Parathyroid adenoma (tissue), 2 donors: Measurements from ENCODE around the gene VSIR.

ENCODE experiments used
- H2AFZ ChIP-seq: fragments of 300-600 bp; sonication (generic); one replicate; pipeline ENCODE4 v1.7.0; 2017; ENCODE audit warnings: antibody characterized with exemption, mild to moderate bottlenecking
- H3K27ac ChIP-seq: fragments of 300-600 bp; sonication (generic); one replicate; pipeline ENCODE4 v1.7.0; 2017
- H3K27me3 ChIP-seq: fragments of 300-600 bp; sonication (generic); one replicate; pipeline ENCODE4 v1.7.0; 2017; ENCODE audit warnings: low read length; ENCODE audit not compliant: control insufficient read depth, insufficient read depth
- H3K36me3 ChIP-seq: fragments of 300-600 bp; sonication (generic); one replicate; pipeline ENCODE4 v1.7.0; 2017; ENCODE audit warnings: low read length; ENCODE audit not compliant: control insufficient read depth, insufficient read depth
- H3K4me1 ChIP-seq: fragments of 300-600 bp; sonication (generic); one replicate; pipeline ENCODE4 v1.7.0; 2017; ENCODE audit warnings: control low read depth
- H3K4me2 ChIP-seq: fragments of 300-600 bp; sonication (generic); one replicate; pipeline ENCODE4 v1.7.0; 2017; ENCODE audit warnings: low read length
- H3K4me3 ChIP-seq: fragments of 300-600 bp; sonication (generic); one replicate; pipeline ENCODE4 v1.7.0; 2017; ENCODE audit warnings: low read depth, low read length
- H3K79me2 ChIP-seq: fragments of 300-600 bp; sonication (generic); one replicate; pipeline ENCODE4 v1.7.0; 2017; ENCODE audit warnings: control low read depth
- H3K9ac ChIP-seq: fragments of 300-600 bp; sonication (generic); one replicate; pipeline ENCODE4 v1.7.0; 2017; ENCODE audit warnings: mild to moderate bottlenecking
- H3K9me3 ChIP-seq: fragments of 300-600 bp; sonication (generic); one replicate; pipeline ENCODE4 v1.7.0; 2017; ENCODE audit warnings: low read length; ENCODE audit not compliant: control insufficient read depth
- TF ChIP-seq, protein P1 (sequence below): fragments of 300-600 bp; sonication (generic); IDR thresholded peaks from one replicate; pipeline ENCODE4 v1.7.0; 2017; ENCODE audit warnings: antibody characterized with exemption, mild to moderate bottlenecking
- donor health status: primary hyperparathyroidism.

The VSIR gene

DNA sequence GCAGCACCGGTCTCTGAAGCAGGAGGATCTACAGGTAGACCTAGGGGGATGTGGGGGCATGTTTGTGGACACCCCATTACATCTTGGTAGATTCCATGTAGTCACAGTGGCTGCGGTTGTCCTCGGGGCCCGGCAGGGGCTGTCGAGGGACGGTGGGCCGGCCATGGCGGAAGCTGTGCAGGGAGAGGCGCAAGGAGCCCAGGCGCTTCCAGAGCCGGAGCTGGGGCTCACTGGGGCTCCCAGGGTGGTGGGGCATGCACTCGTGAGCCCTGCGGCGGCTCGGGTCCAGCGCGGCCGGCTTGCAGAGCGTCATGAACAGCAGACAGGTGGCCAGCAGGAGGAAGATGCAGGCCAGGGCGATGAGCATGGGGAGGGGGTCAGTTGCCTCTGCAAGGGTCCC is 57.5 kb downstream of the VSIR start:
- no peak overlapping the region for H2AFZ ChIP-seq
- no peaks in the 10 kb centered on the region for H3K79me2 ChIP-seq
- H3K27me3 ChIP-seq, result no peaks in the 10 kb centered on the region
- no peak overlapping the region for H3K4me3 ChIP-seq
- H3K4me1 ChIP-seq, result no peaks in the 10 kb centered on the region
- H3K27ac ChIP-seq, result no peak overlapping the region
- no peaks in the 10 kb centered on the region for H3K36me3 ChIP-seq
- H3K9me3 ChIP-seq, result no peaks in the 10 kb centered on the region
- no peak overlapping the region for H3K9ac ChIP-seq
- H3K4me2 ChIP-seq, result no peak overlapping the region
- TF ChIP-seq, protein P1, sequence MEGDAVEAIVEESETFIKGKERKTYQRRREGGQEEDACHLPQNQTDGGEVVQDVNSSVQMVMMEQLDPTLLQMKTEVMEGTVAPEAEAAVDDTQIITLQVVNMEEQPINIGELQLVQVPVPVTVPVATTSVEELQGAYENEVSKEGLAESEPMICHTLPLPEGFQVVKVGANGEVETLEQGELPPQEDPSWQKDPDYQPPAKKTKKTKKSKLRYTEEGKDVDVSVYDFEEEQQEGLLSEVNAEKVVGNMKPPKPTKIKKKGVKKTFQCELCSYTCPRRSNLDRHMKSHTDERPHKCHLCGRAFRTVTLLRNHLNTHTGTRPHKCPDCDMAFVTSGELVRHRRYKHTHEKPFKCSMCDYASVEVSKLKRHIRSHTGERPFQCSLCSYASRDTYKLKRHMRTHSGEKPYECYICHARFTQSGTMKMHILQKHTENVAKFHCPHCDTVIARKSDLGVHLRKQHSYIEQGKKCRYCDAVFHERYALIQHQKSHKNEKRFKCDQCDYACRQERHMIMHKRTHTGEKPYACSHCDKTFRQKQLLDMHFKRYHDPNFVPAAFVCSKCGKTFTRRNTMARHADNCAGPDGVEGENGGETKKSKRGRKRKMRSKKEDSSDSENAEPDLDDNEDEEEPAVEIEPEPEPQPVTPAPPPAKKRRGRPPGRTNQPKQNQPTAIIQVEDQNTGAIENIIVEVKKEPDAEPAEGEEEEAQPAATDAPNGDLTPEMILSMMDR, result no peak

DNA sequence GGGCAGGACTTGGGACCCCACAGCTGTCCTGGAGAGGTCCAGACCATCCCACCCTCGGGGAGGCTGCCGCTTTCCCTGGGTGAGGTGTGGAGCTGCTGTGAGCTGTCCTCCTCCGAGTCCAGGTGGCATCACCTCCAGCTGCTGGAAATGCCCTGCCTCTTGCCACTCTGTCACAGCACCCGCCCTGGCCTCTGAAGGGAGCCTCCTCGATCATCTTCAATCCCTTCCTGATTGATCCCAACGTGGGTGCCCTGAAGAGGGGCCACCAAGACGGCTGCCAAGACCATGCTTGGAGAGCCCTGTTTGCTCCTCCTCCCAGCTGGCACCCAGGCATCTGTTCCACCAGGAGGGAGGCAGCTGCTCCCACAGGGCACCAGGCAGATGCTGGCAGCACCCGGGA is 58.3 kb downstream of the VSIR start:
- H3K9ac ChIP-seq, result no peak overlapping the region
- TF ChIP-seq, protein P1, result no peak
- no peak overlapping the region for H3K4me3 ChIP-seq
- H3K79me2 ChIP-seq, result no peaks in the 10 kb centered on the region
- no peak overlapping the region for H2AFZ ChIP-seq
- no peaks in the 10 kb centered on the region for H3K9me3 ChIP-seq
- no peaks in the 10 kb centered on the region for H3K4me1 ChIP-seq
- no peaks in the 10 kb centered on the region for H3K36me3 ChIP-seq
- H3K4me2 ChIP-seq, result no peak overlapping the region
- H3K27me3 ChIP-seq, result no peaks in the 10 kb centered on the region
- no peak overlapping the region for H3K27ac ChIP-seq

DNA sequence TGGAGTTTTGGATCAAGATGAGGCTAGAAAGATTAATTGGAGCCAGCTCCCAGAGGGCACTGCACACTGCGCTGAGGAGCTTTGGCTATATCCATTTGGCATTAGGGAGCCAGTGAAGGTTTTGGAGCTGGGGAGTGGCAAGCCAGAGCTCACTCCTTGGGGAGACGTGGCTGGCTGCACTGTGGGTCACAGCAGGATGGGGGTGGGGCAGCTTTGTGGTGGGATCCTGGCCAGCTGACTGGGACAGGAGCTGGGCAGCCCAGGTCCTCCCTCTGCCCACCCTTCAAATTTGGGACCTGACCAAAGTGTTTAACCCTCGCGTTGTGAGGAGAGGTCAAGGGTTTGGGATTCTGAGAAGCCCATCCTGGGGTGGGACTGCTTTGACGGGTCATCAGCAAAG is 58.7 kb downstream of the VSIR start:
- Histone ChIP-seq H3K36me3 (no peaks in the 10 kb centered on the region), H3K79me2 (no peaks in the 10 kb centered on the region), H3K4me2 (no peak overlapping the region), H3K27me3 (no peaks in the 10 kb centered on the region), H3K4me1 (no peaks in the 10 kb centered on the region), H3K9me3 (no peaks in the 10 kb centered on the region), H3K4me3 (no peak overlapping the region), H2AFZ (no peak overlapping the region), H3K9ac (no peak overlapping the region), H3K27ac (peak overlapping the region; percentile 57)
- TF ChIP-seq, protein P1, result no peak

DNA sequence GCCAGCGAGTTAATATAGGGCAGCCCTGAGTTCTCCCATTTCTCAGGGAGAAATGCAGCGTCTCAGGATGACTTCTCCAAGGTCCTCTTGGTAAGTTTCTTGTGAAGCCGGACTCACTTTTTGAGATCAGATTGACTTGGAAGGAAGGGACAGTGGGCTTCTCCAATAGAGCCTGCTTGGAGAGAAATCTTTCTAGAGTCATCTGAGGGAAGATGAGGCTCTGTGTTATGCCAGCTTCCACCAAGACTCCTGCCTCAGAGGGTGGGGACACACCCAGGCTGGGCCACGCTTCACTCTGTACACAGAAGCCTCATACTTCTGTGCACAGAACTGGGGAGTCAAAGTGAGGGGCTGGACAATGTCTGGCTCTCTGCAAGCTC is 59.3 kb downstream of the VSIR start:
- H3K9ac ChIP-seq, result no peak overlapping the region
- no peaks in the 10 kb centered on the region for H3K9me3 ChIP-seq
- no peak overlapping the region for H3K4me2 ChIP-seq
- H3K4me3 ChIP-seq, result no peak overlapping the region
- TF ChIP-seq, protein P1, result no peak
- no peaks in the 10 kb centered on the region for H3K4me1 ChIP-seq
- H2AFZ ChIP-seq, result no peak overlapping the region
- no peaks in the 10 kb centered on the region for H3K27me3 ChIP-seq
- no peaks in the 10 kb centered on the region for H3K36me3 ChIP-seq
- H3K27ac ChIP-seq, result peak overlapping the region; percentile 57
- no peaks in the 10 kb centered on the region for H3K79me2 ChIP-seq

DNA sequence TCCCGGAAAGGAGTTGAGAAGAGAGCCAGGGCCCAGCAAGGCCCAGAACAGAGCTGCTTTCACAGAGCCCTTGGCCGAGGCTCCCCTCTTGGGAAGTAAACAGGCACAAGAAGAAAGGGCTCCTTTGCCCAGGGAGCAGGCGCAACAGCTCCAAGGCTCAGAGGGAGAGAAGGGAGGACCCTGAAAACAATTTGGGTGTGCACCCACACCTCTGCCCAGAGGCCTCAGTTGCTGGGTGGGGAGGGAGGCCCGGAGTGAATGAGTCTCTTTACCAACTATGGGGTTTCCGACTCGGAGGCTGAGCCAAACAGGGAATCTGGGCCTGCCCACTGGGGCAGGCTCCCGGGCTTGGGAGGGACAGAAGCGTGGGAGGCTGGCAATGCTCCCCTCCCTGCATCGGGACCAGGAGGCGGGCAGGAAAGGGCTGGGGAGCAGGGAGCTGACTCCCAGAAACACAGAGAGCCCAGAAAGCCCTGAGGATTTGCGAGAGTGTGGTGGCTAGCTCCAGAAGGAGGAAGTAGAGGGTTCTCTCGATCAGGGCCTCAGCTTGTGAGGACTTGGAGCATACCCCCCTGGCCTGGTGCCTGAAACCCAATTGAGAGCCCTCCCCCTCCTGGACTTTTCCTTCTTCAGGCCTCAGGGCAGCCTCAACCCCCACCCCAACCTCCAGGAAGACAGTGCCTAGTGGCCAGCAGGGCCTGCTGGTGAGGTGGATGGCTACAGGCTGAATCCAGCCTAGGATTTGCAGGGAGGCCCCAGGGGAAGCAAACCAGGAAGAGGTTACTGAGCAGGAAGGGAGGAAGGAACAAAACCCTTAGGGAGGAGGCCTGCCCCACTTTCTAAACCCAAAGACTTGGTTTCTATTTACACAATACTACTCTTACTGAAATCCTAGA is 59.9 kb downstream of the VSIR start:
- no peak overlapping the region for H2AFZ ChIP-seq
- no peaks in the 10 kb centered on the region for H3K9me3 ChIP-seq
- H3K36me3 ChIP-seq, result no peaks in the 10 kb centered on the region
- TF ChIP-seq, protein P1, result no peak
- no peak overlapping the region for H3K4me3 ChIP-seq
- peak overlapping the region; percentile 57 for H3K27ac ChIP-seq
- H3K9ac ChIP-seq, result no peak overlapping the region
- no peaks in the 10 kb centered on the region for H3K4me1 ChIP-seq
- H3K4me2 ChIP-seq, result no peak overlapping the region
- H3K27me3 ChIP-seq, result no peaks in the 10 kb centered on the region
- no peaks in the 10 kb centered on the region for H3K79me2 ChIP-seq
